Measurements from ENCODE around the gene CLDND1. TPM values are rescaled to one million over a fixed set of nuclear protein-coding genes. Genes with fewer than 3 reads are reported as not detected.

The CLDND1 gene
- total and polyA plus RNA-seq, 2 experiments from 2014 or later = 59.8 to 92.7 TPM

DNA sequence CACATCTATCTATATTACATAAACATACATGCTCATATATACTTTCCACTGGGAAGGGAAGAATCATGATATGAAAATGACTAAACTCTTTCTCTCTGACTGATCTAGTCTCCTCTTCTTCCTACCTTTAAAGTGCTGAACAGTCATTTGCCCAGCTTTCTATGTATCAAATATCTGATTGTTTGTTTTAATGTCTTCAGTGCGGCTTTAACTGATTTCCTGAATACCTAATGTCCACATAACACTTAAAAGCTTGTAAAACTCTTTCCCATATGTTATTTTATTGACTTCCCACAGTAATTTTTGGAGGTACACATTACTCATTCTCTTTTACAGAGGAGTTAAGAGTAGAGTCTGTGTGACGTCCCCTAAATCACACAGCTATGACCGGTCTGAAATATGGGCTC, 42.5 kb upstream of the CLDND1 start:
- no peak overlapping the region for H3K27ac ChIP-seq (ENCODE audit: low read depth)
- H4K20me1 ChIP-seq (replicated peaks; ENCODE audit: insufficient read depth) = no peaks in the 10 kb centered on the region
- no peak for DNase-seq (ENCODE audit: low spot score)
- TF ChIP-seq CTCF (conservative IDR thresholded peaks at IDR 0.05; ENCODE audit: low read depth in 2 of 2) (no peak), ZNF462 (CRISPR knock-in tag; IDR thresholded peaks at IDR 0.05) (no peak), ZNF114 (CRISPR knock-in tag; IDR thresholded peaks at IDR 0.05) (no peak)
- TF ChIP-seq, protein P1, sequence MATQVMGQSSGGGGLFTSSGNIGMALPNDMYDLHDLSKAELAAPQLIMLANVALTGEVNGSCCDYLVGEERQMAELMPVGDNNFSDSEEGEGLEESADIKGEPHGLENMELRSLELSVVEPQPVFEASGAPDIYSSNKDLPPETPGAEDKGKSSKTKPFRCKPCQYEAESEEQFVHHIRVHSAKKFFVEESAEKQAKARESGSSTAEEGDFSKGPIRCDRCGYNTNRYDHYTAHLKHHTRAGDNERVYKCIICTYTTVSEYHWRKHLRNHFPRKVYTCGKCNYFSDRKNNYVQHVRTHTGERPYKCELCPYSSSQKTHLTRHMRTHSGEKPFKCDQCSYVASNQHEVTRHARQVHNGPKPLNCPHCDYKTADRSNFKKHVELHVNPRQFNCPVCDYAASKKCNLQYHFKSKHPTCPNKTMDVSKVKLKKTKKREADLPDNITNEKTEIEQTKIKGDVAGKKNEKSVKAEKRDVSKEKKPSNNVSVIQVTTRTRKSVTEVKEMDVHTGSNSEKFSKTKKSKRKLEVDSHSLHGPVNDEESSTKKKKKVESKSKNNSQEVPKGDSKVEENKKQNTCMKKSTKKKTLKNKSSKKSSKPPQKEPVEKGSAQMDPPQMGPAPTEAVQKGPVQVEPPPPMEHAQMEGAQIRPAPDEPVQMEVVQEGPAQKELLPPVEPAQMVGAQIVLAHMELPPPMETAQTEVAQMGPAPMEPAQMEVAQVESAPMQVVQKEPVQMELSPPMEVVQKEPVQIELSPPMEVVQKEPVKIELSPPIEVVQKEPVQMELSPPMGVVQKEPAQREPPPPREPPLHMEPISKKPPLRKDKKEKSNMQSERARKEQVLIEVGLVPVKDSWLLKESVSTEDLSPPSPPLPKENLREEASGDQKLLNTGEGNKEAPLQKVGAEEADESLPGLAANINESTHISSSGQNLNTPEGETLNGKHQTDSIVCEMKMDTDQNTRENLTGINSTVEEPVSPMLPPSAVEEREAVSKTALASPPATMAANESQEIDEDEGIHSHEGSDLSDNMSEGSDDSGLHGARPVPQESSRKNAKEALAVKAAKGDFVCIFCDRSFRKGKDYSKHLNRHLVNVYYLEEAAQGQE (IDR thresholded peaks at IDR 0.05; ENCODE audit: unreplicated experiment) = no peak
- H3K9me3 Mint-ChIP-seq = no peaks in the 10 kb centered on the region; the same call in 2 of the 3 replicates
- no peaks in the 10 kb centered on the region for H3K36me3 Mint-ChIP-seq (ENCODE audit: low read depth)
- no peaks in the 10 kb centered on the region for H3K4me1 Mint-ChIP-seq
- H3K4me1 ChIP-seq (ENCODE audit: insufficient read depth) = no peaks in the 10 kb centered on the region
- H3K36me3 ChIP-seq (ENCODE audit: insufficient read depth) = no peaks in the 10 kb centered on the region
- no peaks in the 10 kb centered on the region for H3K9me2 ChIP-seq (ENCODE audit: insufficient read depth)
- H3K4me3 Mint-ChIP-seq = no peak overlapping the region
- no peaks in the 10 kb centered on the region for H3F3A ChIP-seq (replicated peaks; ENCODE audit: low read depth)
- no peak overlapping the region for H3K4me2 ChIP-seq
- no peak overlapping the region for H2AFZ ChIP-seq
- H3K79me2 ChIP-seq (replicated peaks; ENCODE audit: insufficient read depth) = no peaks in the 10 kb centered on the region
- H3K27ac Mint-ChIP-seq = no peak overlapping the region
- H3K4me3 ChIP-seq = no peak overlapping the region
- no peaks in the 10 kb centered on the region for H3K27me3 ChIP-seq (ENCODE audit: insufficient read depth)
- no peak for ATAC-seq
- H3K27me3 Mint-ChIP-seq (ENCODE audit: insufficient read depth, low read depth, poor library complexity) = no peaks in the 10 kb centered on the region

Data from GM23338 (cell line).